Activated naive CD4-positive, alpha-beta T cell treated with anti-CD3 and anti-CD28 coated beads, Interleukin-2, amount 50 U/mL, for 24 hours (primary cell): Measurements from ENCODE around the gene SIPA1.
"Not testable (repeated sequence)": the region's sequence is repeated elsewhere in the genome, so short reads cannot be mapped to it uniquely, and the experiment has no call there.

Experiments used
- H3K27ac Mint-ChIP-seq: one replicate; pipeline ENCODE4 v1.8.0; 2021; ENCODE audit warnings: mild to moderate bottlenecking, mixed read lengths
- H3K27me3 Mint-ChIP-seq: one replicate; pipeline ENCODE4 v1.8.0; 2021; ENCODE audit warnings: mixed read lengths
- H3K36me3 Mint-ChIP-seq: one replicate; pipeline ENCODE4 v1.8.0; 2021; ENCODE audit warnings: mixed read lengths
- H3K4me1 Mint-ChIP-seq: one replicate; pipeline ENCODE4 v1.8.0; 2021; ENCODE audit warnings: mixed read lengths
- H3K4me3 Mint-ChIP-seq: one replicate; pipeline ENCODE4 v1.8.0; 2021; ENCODE audit warnings: mild to moderate bottlenecking, mixed read lengths
- H3K9me3 Mint-ChIP-seq: one replicate; pipeline ENCODE4 v1.8.0; 2021; ENCODE audit warnings: mixed read lengths

Gene SIPA1

DNA sequence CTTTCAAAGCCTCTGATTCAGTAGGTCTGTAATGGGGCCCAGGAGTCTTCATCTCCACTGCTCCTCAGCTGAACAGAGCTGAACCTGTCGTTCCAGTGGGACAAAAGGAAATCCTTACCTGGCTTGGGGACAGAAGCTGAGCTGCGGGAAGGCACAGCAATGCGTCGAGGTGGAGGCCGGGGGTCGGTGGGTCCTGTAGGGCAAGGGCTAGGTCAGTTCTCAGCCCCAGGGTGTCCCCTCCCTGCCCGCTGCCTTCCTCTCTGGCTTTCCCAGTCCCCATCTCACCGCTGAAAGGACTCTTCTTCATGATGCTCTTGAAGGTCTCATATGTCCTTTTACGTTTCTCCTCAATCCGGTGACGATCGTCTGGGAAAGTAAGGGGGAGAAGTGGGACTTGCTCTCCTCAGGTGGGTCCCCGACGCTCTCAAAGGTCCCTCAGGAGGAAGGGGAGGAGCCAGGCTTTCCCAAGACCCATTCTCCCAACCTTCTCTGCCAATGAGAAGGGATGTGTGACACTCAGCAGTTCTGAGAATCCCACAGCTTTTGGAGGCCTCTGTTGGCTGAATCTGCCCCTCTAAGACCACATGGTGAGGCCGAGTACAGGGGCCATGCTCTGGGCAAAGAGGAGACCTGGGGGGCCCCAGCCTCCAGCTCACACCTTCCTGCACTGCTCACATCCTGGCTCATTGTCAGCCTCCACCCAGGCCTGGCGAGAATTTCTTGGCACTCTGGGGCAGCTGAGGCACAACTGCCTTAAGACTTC is 17.9 kb downstream of the SIPA1 start:
- H3K27me3 Mint-ChIP-seq: no peaks in the 10 kb centered on the region
- H3K9me3 Mint-ChIP-seq: no peaks in the 10 kb centered on the region
- no peak overlapping the region for H3K4me3 Mint-ChIP-seq
- H3K27ac Mint-ChIP-seq: no peak overlapping the region
- H3K4me1 Mint-ChIP-seq: peaks cover 70% of the 10 kb centered on the region
- peaks cover 17% of the 10 kb centered on the region for H3K36me3 Mint-ChIP-seq

DNA sequence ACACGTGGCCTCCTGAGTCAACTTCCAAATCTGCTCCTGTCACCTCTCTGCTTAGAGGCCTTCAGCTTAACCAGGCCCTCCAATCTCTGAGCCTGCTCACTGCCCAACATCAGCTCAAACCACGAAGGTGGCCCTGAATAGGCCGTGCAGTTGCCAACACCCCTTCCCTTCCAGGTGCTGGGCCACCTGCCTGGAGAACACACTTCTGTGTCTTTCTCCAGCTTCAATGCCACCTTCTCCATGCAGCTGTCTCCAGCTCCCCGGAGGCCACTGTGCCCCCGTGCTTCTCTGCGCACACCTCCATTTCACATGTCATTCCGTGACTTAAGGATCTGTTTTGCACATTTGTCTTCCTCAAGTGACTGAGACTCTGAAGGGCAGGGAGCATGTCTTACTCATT is 19.5 kb downstream of the SIPA1 start:
- Mint-ChIP-seq H3K4me1 (peaks cover 63% of the 10 kb centered on the region), H3K4me3 (no peak overlapping the region), H3K9me3 (no peaks in the 10 kb centered on the region), H3K27ac (no peak overlapping the region), H3K36me3 (peaks cover 17% of the 10 kb centered on the region), H3K27me3 (no peaks in the 10 kb centered on the region)

DNA sequence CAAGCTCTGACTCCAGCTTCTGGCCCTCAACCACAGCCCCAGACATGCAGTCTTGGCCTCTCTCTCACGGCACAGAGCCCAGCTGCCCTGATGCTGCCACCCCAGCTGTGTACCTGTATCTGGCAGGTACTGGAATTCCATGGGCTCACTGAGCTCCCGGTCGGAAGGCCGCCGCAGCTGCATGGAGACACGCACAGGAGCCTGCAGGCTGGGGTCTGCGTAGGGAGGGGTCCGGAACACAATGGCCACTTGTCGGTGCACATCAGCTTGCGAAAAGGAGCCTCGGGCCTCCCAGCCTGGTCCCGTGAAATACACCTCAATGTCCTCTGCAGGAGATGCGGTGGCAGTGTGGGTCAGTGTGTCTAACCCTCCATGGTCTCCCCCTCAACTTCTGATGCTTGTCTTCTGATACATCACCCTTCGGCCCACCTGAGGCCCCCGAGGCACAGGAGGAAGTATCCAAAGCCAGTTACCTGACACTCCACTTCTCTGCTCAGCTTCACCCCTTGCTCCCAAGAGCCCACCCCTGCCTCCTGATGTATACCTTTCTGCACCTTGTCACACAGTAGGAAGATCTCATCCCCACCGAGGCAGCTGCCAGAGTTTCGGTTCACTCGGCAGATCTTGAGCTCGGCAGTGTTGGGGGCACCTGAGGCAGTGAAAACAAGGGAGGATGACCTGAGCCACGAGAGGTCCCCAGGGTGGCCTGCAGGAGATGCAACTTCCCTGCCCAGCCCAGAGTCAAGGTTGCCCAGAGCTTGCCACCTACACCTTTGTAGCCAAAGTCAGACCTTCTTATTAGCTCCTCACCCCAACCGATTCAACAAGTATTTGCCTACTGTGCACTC is 20.5 kb downstream of the SIPA1 start:
- Mint-ChIP-seq H3K27ac (peak overlapping the region; percentile 55), H3K4me3 (peak overlapping the region; percentile 4), H3K9me3 (no peaks in the 10 kb centered on the region), H3K27me3 (no peaks in the 10 kb centered on the region), H3K4me1 (peaks cover 55% of the 10 kb centered on the region), H3K36me3 (peaks cover 17% of the 10 kb centered on the region)

DNA sequence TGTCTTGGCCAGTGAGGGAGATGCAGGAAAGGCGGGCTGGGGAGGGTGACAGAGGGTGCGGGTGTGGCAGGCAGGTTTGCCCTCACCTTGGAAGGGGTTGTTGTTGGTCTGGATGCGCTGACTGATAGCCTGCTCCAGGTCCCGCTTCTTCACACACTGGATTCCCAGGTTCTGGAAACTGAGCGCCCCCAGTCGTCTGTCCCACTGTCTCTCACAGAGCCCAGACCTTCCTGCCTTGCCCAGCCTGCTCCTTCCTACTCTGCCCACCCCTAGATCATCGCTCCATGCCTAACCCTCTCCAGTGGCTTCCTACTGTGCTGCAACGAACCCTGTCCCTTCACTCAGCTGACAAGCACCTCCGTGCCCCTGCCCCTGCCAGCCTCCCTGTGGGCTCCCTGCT is 22.1 kb downstream of the SIPA1 start:
- H3K27me3 Mint-ChIP-seq: no peaks in the 10 kb centered on the region
- peaks cover 52% of the 10 kb centered on the region for H3K4me1 Mint-ChIP-seq
- peak overlapping the region; percentile 87 for H3K27ac Mint-ChIP-seq
- H3K9me3 Mint-ChIP-seq: no peaks in the 10 kb centered on the region
- H3K36me3 Mint-ChIP-seq: peaks cover 17% of the 10 kb centered on the region
- H3K4me3 Mint-ChIP-seq: peak overlapping the region; percentile 77

DNA sequence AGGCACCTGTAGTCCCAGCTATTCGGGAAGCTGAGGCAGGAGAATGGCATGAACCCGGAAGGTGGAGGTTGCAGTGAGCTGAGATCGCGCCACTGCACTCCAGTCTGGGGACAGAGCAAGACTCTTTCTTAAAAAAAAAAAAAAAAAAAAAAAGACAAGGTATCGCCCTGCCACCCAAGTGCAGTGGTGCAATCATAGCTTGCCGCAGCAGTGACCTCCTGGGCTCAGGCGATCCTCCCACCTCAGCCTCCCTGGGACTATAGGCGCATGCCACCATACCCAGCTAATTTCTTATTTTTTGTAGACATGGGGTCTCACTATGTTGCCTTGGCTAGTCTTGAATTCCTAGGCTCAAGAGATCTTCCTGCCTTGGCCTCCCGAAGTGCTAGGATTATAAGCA is 23.0 kb downstream of the SIPA1 start:
- Mint-ChIP-seq H3K4me3 (peak overlapping the region; percentile 85), H3K36me3 (peaks cover 13% of the 10 kb centered on the region), H3K27ac (peak overlapping the region; percentile 43), H3K4me1 (peaks cover 50% of the 10 kb centered on the region)
- H3K27me3 Mint-ChIP-seq, H3K9me3 Mint-ChIP-seq: not testable (repeated sequence)

DNA sequence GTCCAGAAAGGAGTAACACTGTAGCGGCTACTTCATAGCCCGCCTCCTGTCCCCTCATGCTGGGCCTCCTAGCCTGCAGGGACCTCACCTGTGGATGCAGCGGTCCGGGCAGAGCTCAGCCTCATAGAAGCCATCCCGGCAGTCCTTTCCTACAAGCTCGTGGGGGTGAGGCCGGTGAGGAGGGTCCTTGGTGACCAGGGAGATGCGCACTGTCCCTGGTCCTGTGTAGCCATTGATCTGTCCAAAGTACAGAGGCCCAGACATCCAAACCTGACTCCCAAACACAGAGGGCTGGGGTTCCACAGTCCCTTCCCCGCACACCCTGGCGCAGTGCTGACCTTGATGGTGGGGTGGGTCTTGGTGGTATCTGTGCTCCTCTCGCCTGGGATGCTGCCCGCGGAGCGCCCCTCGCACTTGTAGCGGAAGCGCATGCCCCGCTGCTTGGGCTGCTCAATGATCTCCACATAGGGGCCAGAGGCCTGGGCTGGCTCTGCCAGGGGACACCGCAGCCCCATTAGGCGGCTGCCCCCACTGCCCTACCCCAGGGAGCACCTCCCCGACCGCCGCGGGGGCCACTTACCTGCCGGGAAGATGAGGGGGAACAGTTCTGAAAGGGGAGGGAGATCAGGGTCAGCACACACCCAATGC is 23.8 kb downstream of the SIPA1 start:
- Mint-ChIP-seq H3K27me3 (no peaks in the 10 kb centered on the region), H3K9me3 (no peaks in the 10 kb centered on the region), H3K4me3 (peak overlapping the region; percentile 85), H3K36me3 (peaks cover 13% of the 10 kb centered on the region), H3K4me1 (peaks cover 45% of the 10 kb centered on the region), H3K27ac (peak overlapping the region; percentile 74)

DNA sequence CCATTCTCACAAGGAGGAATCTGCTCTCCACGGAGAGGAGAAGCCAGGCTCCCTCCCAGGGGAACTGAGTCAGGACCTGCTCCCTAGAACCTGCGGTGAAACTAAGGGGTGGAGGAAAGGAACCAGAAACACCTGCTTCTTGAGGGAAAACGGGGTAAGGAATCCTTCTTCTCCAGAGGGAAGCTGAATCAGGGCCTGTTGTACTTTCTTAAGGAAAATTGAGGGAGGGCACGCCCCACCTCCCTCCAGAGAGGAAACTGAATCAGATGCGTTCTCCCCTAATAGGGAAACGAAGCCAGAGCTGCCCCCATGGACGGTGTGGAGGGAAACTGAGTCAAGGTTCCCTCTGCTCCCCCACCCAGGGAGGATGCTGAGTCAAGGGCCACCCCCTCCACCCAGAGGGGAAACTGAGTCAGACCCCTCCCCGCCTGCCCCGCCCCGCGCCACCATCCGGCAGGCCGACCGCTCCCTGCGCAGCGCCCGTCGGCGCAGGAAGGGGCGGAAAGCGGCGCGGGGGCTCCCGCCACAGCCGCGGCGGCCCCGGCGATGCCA is 24.4 kb downstream of the SIPA1 start:
- no peaks in the 10 kb centered on the region for H3K27me3 Mint-ChIP-seq
- H3K27ac Mint-ChIP-seq: peak overlapping the region; percentile 74
- H3K4me1 Mint-ChIP-seq: peaks cover 42% of the 10 kb centered on the region
- no peaks in the 10 kb centered on the region for H3K9me3 Mint-ChIP-seq
- peaks cover 11% of the 10 kb centered on the region for H3K36me3 Mint-ChIP-seq
- peak overlapping the region; percentile 85 for H3K4me3 Mint-ChIP-seq

DNA sequence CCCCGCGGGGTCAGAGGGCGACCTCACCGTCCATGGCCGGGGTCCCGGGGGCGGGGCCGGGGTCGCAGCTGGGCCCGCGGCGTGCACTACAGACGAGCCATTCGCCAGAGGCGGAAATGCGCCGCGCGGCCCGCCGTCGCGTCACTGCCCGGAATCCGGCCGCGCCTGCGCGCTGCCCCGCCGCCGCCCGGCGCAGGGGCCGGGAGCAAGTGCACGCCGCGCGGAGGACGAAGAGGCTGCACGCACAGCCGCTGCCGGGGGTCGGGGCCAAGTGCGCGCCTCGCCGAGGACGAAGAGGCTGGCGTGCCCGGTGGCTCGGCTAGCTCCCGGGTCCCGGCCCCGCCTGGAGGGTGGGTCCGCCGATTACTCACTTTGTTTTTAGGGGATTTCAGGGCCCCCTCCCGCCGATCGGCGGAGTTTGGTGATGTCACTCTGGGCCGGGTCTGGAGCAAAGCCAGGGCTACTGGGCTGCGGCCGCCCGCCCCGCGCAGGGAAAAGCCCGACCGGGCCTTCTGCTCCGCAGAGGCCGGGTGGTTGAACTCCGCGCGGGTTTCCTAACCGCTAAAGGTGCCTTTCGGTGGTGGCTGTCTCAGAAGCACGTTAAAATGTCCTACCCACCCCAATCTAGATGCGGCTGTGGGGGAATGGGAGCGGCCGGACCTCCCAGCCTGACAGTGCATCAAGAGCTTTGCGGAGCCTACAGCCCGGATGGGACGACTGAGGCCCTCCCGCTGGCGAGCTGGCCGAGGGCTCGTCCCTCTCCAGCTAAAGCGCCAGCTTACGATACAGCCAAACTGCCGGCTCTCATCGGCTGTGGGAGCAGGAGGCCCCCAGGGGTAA is 25.1 kb downstream of the SIPA1 start, which contains the start of gene RELA:
Gene RELA, minus strand, starts transcription at position 118 of the 840 bp plus-strand sequence. Its CDS starts 84 bp downstream, at position 34.
- peaks cover 38% of the 10 kb centered on the region for H3K4me1 Mint-ChIP-seq
- peaks cover 11% of the 10 kb centered on the region for H3K36me3 Mint-ChIP-seq
- H3K4me3 Mint-ChIP-seq: peak within 1 kb of the TSS; percentile 89
- peak within 1 kb of the TSS; percentile 92 for H3K27ac Mint-ChIP-seq
- no peaks in the 10 kb centered on the region for H3K27me3 Mint-ChIP-seq
- H3K9me3 Mint-ChIP-seq: no peaks in the 10 kb centered on the region

DNA sequence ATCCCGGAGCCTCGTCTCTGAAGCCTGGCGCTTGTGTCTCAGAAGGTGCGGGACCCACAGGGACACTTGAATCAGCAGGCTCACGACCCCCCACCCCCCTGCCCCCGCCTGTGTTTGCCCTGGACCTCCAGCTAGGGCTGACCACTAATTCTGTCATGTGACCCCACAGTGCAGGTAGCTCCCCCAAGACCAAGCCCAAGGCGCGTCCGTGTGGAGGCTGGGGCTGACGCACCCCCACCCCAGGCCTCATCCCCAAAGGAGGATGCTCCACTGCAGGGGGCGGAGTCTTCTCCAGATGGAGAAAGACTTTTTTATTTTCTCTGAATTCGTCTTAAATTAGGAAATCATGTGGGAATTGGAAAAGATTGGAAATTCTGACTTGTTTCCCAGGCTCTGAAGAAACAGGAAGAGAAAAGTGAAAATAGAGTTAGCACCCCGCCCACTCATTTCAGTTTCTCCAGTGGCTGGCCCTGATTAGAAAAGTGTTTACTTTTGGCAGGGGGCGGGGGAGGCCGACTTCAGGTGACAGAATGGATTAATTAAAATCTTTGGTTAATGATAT is 25.8 kb downstream of the SIPA1 start:
- H3K4me3 Mint-ChIP-seq: peak overlapping the region; percentile 89
- no peaks in the 10 kb centered on the region for H3K27me3 Mint-ChIP-seq
- H3K9me3 Mint-ChIP-seq: no peaks in the 10 kb centered on the region
- H3K36me3 Mint-ChIP-seq: peaks cover 11% of the 10 kb centered on the region
- peaks cover 36% of the 10 kb centered on the region for H3K4me1 Mint-ChIP-seq
- peak overlapping the region; percentile 92 for H3K27ac Mint-ChIP-seq

DNA sequence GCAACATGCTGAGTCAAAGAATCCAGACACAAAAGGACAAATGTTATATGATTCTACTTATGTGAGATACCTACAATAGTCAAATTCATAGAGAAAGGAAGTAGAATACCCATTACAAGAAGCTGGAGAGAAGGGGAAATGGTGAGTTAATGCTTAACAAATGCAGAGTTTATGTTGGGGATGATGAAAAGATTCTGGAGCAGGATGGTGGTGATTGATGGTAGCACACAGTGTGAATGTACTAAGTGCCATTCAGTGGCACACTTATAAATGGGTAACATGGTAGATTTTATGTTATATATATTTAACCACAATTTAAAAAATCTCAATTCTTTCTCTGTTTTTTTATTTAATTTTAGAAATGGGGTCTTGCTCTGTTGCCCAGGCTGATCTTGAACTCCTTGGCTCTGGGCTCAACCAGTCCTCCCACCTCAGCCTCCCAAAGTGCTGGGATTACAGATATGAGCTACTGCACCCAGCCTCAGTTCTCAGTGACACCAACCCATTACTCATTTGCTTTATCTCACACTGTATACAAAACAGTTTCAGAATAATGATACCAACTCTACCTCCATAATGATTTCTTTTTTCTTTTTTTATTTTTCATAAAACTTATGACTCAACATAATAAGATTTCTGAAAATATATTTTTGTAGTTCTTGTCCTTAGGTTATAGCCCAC is 34.4 kb downstream of the SIPA1 start:
- no peak overlapping the region for H3K4me3 Mint-ChIP-seq
- no peaks in the 10 kb centered on the region for H3K36me3 Mint-ChIP-seq
- H3K27me3 Mint-ChIP-seq: no peaks in the 10 kb centered on the region
- no peaks in the 10 kb centered on the region for H3K4me1 Mint-ChIP-seq
- no peaks in the 10 kb centered on the region for H3K9me3 Mint-ChIP-seq
- H3K27ac Mint-ChIP-seq: no peak overlapping the region

DNA sequence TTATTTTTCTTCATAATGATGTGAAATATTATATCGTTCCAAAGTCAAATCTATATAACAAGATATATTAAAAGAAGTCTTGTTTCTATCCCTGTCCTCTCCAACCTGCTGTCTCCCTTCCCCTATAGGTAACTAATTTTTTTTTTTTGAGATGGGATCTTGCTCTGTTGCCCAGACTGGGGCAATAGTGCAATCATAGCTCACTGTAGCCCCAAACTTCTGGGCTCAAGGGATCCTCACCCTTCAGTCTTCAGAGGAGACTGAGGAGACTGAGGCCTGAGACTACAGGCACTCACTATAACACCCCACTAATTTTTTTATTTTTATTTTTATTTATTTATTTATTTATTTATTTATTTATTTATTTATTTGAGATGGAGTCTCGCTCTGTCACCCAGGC is 35.1 kb downstream of the SIPA1 start:
- Mint-ChIP-seq H3K36me3 (no peaks in the 10 kb centered on the region), H3K27me3 (no peaks in the 10 kb centered on the region), H3K4me1 (no peaks in the 10 kb centered on the region), H3K9me3 (no peaks in the 10 kb centered on the region), H3K27ac (no peak overlapping the region), H3K4me3 (no peak overlapping the region)

DNA sequence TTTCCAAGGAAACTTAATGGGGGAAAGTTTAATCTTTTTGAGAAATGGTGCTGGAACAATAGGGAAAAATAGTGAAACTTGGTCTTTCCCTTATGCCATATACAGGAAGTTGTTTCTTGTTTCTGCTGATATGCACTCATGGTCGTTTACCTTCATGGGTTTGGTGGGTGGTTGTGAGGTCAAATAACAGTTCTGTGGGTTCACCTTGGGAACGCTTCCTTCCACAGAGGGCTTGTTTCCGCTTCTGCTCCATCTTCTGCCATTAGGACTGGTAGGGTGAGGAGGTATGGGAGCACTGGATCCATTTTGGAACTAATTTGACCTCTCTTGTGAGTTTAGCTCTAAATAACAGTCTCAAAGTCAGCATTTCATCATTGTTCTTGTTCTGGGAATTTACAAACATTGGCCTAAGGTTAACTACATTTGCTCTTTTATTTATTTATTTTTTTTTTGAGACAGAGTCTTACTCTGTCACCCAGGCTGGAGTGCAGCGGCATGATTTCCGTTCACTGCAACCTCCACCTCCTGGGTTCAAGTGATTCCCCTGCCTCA is 42.4 kb downstream of the SIPA1 start:
- no peak overlapping the region for H3K27ac Mint-ChIP-seq

DNA sequence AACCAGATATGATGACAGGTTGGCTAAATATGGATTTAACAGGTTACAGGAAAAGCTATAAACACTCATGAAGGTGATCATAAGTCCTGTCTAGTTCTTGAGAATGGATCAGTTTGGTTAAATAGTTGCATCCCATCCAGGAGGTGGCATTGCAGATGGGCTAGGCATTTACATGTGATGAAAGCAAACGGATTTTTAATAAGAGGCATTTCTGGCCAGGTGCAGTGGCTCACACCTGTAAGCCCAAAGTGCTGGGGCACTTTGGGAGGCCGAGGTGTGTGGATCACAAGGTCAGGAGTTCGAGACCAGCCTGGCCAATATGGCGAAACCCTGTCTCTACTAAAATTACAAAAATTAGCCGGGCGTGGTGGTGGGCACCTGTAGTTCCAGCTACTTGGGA is 45.6 kb downstream of the SIPA1 start:
- not testable (repeated sequence) for H3K4me3 Mint-ChIP-seq, H3K27ac Mint-ChIP-seq, H3K36me3 Mint-ChIP-seq, H3K9me3 Mint-ChIP-seq, H3K27me3 Mint-ChIP-seq, H3K4me1 Mint-ChIP-seq

More for the DNA sequence above, 42.4 kb downstream of the SIPA1 start:
- Mint-ChIP-seq H3K4me3 (no peak overlapping the region), H3K9me3 (no peaks in the 10 kb centered on the region), H3K4me1 (no peaks in the 10 kb centered on the region), H3K36me3 (no peaks in the 10 kb centered on the region), H3K27me3 (no peaks in the 10 kb centered on the region)

DNA sequence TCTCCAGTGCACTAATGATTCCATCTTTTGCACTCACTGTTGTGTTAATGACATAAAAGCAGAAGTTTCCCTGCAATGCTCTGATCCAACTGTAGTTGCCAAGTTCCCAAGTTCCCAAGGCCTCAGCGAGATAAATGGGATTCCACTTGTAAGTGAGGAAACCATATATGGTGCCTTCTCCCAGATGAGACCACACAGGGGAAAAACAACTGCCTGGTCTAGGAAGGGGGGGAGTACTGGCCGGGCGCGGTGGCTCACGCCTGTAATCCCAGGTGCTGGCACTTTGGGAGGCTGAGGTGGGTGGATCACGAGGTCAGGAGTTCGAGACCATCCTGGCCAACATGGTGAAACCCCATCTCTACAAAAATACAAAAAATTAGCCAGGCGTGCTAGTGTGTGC is 48.1 kb downstream of the SIPA1 start:
- Mint-ChIP-seq H3K9me3 (no peaks in the 10 kb centered on the region), H3K4me1 (no peaks in the 10 kb centered on the region), H3K27me3 (peaks cover 1% of the 10 kb centered on the region), H3K27ac (no peak overlapping the region), H3K4me3 (no peak overlapping the region), H3K36me3 (no peaks in the 10 kb centered on the region)
